Sigmoid colon (tissue), 4 donors: ENCODE results near the gene CLDN6.

Source experiments
- CTCF ChIP-seq, 4 experiments: fragments of 450-650 bp in 3 of 4; fragments of 200-600 bp in 1 of 4; IDR thresholded peaks; one replicate each; pipeline ENCODE4 v1.5.1; 2016 to 2019; ENCODE audit warnings: antibody characterized with exemption in 4 of 4, mild to moderate bottlenecking in 3 of 4, moderate library complexity in 2 of 4
- EP300 ChIP-seq, 4 donors: sonication (generic); formaldehyde crosslinking; IDR thresholded peaks; one replicate each; pipeline ENCODE4 v1.6.1; 2017; ENCODE audit warnings: antibody characterized with exemption in 4 of 4
- POLR2A ChIP-seq, 2 donors: fragments of 450-650 bp; IDR thresholded peaks; one replicate each; pipeline ENCODE4 v1.6.1; 2016; ENCODE audit warnings: antibody characterized with exemption in 2 of 2, mild to moderate bottlenecking in 2 of 2, moderate library complexity in 2 of 2

GRCh38 chr16:3032624-3033023 is 14.6 kb upstream of the CLDN6 start:
- no peak for TF ChIP-seq CTCF (IDR thresholded peaks at IDR 0.05)
- TF ChIP-seq POLR2A (IDR thresholded peaks at IDR 0.05), result no peak
- TF ChIP-seq EP300 (IDR thresholded peaks at IDR 0.05), result no peak
